Brain microvascular endothelial cell (primary cell): ENCODE results near the gene ZNF407.

Source experiments
- DNase-seq: peaks from one replicate; pipeline ENCODE4 v3.0.0-alpha.2; 2020
- H3K27ac ChIP-seq: fragments of 250-450 bp; sonication (Bioruptor Pico); 2 replicates; pipeline ENCODE4 v1.5.1; 2020; ENCODE audit warnings: mild to moderate bottlenecking, moderate library complexity
- H3K27me3 ChIP-seq: fragments of 250-450 bp; sonication (Bioruptor Pico); replicated peaks from 2 replicates; pipeline ENCODE4 v1.5.1; 2020; ENCODE audit warnings: mild to moderate bottlenecking
- H3K36me3 ChIP-seq: fragments of 250-450 bp; sonication (Bioruptor Pico); replicated peaks from 2 replicates; pipeline ENCODE4 v1.5.1; 2020; ENCODE audit warnings: mild to moderate bottlenecking
- H3K4me3 ChIP-seq: 2 replicates; pipeline ENCODE4 v1.5.1; 2011; ENCODE audit warnings: low read depth, mild to moderate bottlenecking, control low read depth, low read length, moderate library complexity
- CTCF ChIP-seq: IDR thresholded peaks from 2 replicates; pipeline ENCODE4 v1.5.1; 2011; ENCODE audit warnings: low read depth, mild to moderate bottlenecking, moderate library complexity, low read length, control low read depth, inconsistent platforms; ENCODE audit errors: missing control alignments
- in situ Hi-C: cut with HindIII; loops from 2 replicates; pipeline ENCODE4 v1.10.0; 2017; ENCODE audit warnings: low sequenced_read_pairs, low pct_ligation_motif_present

ZNF407 gene

DNA sequence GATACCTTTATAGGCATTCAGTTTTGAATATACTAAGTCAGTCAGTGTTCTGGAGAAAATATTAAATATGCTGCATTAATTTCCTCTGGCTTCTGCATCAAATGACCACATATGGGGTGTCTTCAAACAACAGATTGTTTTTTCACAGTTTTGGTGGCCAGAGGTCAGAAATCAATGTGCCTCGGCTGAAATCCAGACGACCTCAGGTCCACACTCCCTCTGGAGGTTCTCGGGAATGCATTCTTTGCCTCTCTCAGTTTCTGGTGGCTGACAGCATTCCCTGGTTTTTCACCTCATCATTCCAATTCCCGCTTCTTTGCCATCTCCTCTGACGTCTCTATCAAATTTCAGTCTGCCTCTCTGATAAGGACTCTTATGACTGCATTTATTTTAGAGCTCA, 142.3 kb downstream of the ZNF407 start:
- Histone ChIP-seq H3K4me3 (no peak overlapping the region), H3K27me3 (no peaks in the 10 kb centered on the region), H3K36me3 (no peaks in the 10 kb centered on the region), H3K27ac (no peak overlapping the region)
- TF ChIP-seq CTCF, result no peak
- in situ Hi-C loops, result no loop called here
- no peak for DNase-seq

GRCh38 chr18:74742573-74743243, 145.0 kb downstream of the ZNF407 start:
- TF ChIP-seq CTCF, result no peak
- Histone ChIP-seq H3K4me3 (no peak overlapping the region), H3K27ac (no peak overlapping the region), H3K27me3 (no peaks in the 10 kb centered on the region), H3K36me3 (no peaks in the 10 kb centered on the region)
- DNase-seq, result no peak
- in situ Hi-C loops, result no loop called here

GRCh38 chr18:74745633-74746403, 148.1 kb downstream of the ZNF407 start:
- in situ Hi-C loops, result no loop called here
- Histone ChIP-seq H3K4me3 (no peak overlapping the region), H3K27ac (peak overlapping the region; percentile 17), H3K36me3 (no peaks in the 10 kb centered on the region), H3K27me3 (no peaks in the 10 kb centered on the region)
- peak; percentile 82 for DNase-seq
- TF ChIP-seq CTCF, result no peak

GRCh38 chr18:74748809-74749208, 151.1 kb downstream of the ZNF407 start:
- no peak for DNase-seq
- in situ Hi-C loops, result no loop called here
- no peak for TF ChIP-seq CTCF

GRCh38 chr18:74758995-74759394, 161.3 kb downstream of the ZNF407 start:
- TF ChIP-seq CTCF, result no peak
- no peak for DNase-seq
- Histone ChIP-seq H3K27me3 (no peaks in the 10 kb centered on the region), H3K27ac (no peak overlapping the region), H3K36me3 (no peaks in the 10 kb centered on the region), H3K4me3 (no peak overlapping the region)
- in situ Hi-C loops, result no loop called here

More at GRCh38 chr18:74748809-74749208, 151.1 kb downstream of the ZNF407 start:
- H3K4me3 ChIP-seq, result no peak overlapping the region
- no peaks in the 10 kb centered on the region for H3K36me3 ChIP-seq
- no peaks in the 10 kb centered on the region for H3K27me3 ChIP-seq
- no peak overlapping the region for H3K27ac ChIP-seq
